Stimulated activated CD4-positive, alpha-beta T cell treated with anti-CD3 and anti-CD28 coated beads, Interleukin-1b, Interleukin-23, amount 100 ng/mL, for 1 hour (primary cell): Measurements from ENCODE around the gene NPIPA5.
"Not testable (repeated sequence)": the region's sequence is repeated elsewhere in the genome, so short reads cannot be mapped to it uniquely, and the experiment has no call there.

Experiments used
- DNase-seq, 2 donors: peaks; one replicate each; pipeline ENCODE4 v3.0.0-alpha.2; 2020; ENCODE audit warnings: low read depth in 2 of 2

NPIPA5 gene

GRCh38 chr16:15389916-15390315 is 11.8 kb upstream of the NPIPA5 start:
- not testable (repeated sequence) for DNase-seq

GRCh38 chr16:15388060-15388459 is 10.0 kb upstream of the NPIPA5 start:
- not testable (repeated sequence) for DNase-seq

DNA sequence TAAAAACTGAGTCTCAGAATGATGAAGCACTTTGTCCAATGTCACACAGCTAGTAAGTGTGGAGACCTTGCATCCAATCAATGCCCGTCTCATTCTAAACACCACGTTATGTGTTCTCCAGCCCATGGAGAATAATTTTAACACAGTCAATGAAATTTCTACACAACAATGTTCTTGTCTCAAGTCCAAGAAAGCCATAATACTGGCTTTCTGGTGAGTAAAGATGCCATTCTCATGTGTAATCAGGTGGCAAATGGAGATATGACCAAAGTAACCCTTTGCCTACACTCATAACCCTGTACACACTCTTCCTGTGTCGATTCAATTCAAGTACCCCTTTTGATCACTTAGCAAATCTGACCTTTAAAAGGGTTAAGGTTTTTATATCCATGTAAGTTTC is 4.7 kb upstream of the NPIPA5 start:
- not testable (repeated sequence) for DNase-seq

- DNase-seq, result not testable (repeated sequence)
These were observed 20.6 kb downstream of the NPIPA5 start for GRCh38 chr16:15357495-15357894.

DNA sequence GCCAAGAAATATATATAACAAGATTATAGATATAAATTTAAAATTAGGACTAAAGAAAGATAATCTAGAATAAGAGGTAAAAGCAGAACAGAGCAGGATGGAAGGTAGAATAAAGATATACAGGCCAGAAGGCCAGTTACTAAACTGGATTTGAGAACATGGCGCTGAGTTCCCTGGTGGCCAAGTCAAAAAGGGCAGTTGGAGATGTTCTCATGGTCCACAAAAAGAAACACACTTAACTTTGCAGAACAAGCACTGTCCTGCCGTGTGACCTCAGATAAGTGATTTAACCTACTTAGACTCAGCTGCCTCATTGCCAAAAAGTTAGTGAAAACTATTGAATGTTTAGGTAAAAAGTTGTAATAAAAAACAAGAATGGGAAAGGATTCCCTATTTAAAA is 23.2 kb downstream of the NPIPA5 start:
- DNase-seq, result not testable (repeated sequence)

DNA sequence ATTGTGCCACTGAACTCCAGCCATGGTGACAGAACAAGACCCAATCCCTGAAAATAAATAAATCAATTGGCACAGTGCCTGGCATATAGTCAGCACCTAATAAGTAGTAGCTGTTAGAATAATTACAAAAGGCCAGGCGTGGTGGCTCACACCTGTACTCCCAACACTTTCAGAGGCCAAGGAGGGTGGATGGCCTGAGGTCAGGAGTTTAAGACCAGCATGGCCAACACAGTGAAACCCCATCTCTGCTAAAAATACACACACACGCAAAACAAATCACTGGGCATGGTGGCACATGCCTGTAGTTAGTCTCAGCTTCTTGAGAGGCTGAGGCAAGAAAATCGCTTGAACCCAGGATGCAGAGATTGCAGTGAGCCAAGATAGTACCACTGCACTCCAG is 25.2 kb downstream of the NPIPA5 start:
- DNase-seq, result not testable (repeated sequence)

DNA sequence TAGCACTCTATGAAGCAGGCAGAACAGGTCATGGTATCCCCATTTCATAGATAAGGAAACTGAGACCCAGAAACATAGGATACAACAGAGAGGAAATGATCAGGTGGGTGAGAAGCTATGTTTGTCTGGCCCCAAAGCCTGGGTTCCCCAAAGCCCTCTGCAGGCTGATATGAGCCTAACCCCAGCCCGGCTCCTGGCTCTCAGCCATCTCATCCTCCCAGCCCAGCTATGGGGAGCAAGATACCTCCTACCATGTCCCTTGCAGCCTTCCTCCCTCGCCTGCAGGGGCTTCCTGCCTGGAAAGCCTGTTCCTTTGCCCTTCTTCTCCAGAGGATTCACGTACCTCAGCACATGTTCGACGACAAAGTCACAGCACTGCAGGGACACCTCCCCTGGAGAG is 26.3 kb downstream of the NPIPA5 start:
- DNase-seq, result not testable (repeated sequence)

DNA sequence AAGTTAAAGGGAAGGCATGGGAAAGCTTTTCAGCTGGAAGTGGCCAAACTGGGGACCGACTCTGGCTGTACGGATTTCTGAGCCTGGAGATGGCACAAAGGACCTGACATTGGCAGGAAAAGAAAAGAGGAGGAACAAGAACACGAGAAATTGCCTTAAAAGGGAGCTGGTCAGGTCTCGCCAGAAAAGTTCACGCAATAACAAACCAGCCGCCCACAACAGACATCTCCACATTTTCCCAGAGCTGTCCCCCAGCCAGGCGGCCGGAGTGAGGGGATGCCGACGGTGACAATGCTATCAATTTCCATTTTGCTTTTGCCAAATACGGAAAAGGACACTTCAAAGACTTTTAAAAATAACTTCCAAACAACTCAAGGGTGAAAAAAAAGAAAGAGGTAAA is 26.8 kb downstream of the NPIPA5 start:
- not testable (repeated sequence) for DNase-seq

DNA sequence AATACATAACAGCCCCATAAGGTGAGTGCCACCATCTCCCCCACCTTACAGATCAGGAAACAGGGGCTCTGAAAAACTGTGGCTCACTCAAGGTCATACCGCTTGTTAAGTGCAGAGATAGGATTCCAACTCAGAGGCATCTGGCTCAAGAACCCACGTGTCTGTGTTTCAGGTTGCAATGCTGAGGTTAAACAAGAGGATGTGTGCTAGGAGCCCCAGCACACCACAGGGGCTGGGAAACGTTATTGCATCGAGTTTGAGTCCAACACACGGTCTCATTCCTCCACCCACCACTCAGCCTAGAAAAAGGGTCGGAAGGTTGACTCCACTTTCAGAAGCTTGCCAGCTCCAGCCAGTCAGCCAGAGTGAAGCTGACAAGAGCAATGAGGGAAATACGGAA is 29.4 kb downstream of the NPIPA5 start:
- DNase-seq, result not testable (repeated sequence)

GRCh38 chr16:15342337-15342736 is 35.8 kb downstream of the NPIPA5 start:
- not testable (repeated sequence) for DNase-seq

DNA sequence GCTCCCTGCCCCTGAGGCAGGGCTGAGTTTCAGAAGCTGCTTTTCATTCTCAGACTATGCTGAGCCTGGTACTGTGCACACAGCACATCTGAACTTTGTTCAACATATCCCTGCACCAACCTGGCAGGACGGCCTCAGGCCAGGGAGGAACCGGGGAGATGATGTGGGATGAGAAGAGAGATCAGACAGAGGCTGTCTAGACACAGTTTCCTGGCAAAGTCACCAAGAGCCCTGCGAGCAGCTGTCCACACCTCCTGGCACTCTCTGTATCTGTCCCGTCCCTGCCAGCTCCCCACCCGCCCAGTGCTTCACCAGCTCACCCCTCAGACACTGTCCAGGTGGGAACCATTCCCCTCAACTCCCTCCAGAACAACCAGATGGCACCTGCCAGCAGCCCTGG is 39.1 kb downstream of the NPIPA5 start:
- DNase-seq, result not testable (repeated sequence)

DNA sequence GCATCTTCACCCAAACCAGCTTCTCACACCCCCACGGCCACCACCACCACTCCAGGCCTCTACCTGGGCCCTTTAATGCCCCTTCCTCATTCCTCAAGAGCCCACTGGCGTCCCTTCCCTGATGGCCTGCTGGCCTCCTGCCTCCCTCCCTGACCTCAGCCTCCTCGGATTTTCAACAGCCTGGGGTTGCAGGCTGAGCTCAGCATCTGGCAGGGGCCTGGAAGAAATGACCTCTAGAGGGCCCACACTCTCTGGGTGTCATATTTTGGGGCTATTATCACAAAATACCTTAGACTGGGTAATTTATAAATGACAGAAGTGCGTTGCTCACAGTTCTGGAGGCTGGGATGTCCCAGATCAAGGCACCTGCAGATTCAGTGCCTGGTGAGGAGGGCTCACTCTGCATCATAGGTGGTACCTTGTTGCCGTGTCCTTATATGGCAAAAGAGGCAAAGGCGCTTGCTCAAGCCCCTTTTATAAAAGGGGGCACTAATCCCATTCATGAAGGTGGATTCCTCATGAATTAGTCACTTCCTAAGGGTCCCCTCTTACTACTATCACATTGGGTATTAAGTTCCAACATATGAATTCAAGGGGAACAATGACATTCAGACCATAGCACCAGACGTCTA is 40.0 kb downstream of the NPIPA5 start:
- not testable (repeated sequence) for DNase-seq

DNA sequence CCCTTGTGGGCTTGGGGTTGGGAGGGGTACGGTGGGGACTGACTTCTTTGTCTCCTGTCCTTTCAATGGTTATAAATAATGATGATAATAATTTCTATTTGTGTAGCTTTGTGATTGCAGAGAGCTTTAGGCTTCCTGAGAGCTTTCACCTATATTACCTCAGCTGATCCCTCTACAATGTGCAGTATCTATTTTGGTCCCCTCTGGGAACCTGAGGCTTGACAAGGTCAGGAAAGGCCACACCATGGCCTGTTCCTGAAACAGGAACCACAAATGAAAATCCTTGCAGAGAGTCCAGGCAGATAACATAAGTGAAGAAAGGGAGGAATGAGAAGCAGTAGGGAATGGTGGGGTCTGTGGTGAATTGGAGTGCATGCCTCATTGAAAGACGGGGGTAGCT is 42.5 kb downstream of the NPIPA5 start:
- DNase-seq, result not testable (repeated sequence)

DNA sequence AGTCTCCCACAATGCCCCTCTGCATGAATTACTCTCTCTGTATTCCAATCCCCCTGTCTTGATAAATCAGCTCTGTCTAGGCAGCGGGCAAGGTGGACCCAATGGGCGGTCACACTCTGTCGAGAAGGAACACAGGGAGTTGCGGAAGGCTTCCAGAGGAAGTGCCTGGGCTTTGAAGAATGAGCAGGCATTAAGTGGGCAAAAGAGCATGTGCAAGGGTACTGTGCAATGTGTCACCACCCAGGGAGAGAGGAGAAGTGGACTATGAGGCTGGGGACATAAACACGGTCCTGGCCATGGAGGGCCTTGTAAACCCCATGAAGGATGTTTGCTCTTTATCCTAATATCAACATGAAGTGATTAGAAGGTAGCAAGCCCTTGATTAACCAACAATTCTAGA is 44.1 kb downstream of the NPIPA5 start:
- not testable (repeated sequence) for DNase-seq

GRCh38 chr16:15330978-15331377 is 47.1 kb downstream of the NPIPA5 start:
- DNase-seq, result not testable (repeated sequence)

- not testable (repeated sequence) for DNase-seq
These were observed 53.1 kb downstream of the NPIPA5 start for GRCh38 chr16:15324954-15325353.

DNA sequence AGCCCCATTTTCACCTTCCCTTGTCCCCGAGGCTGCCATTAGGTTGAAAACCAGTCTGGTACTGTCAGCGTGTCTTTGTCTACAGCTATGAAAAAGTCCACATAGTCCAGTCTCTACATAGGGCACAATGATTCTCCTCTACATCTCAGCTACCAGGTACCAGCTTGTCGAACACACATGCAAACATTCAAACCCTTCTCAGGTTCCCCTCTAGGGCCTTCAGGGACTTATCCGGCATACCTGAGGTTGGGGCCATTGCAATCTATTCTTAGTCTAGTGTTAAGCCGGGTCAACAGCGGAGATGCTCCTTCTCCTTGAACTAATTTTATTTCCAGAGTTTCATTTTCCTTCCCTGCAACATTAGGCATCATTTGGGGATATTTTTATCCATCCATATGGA is 54.7 kb downstream of the NPIPA5 start:
- not testable (repeated sequence) for DNase-seq

GRCh38 chr16:15321221-15321620 is 56.9 kb downstream of the NPIPA5 start:
- DNase-seq, result not testable (repeated sequence)

- DNase-seq, result not testable (repeated sequence)
These were observed 63.5 kb downstream of the NPIPA5 start for GRCh38 chr16:15314562-15314961.
